Fibroblast of skin of abdomen (primary cell): Measurements from ENCODE around the gene FANCE.

ENCODE experiments used
- DNase-seq: peaks from one replicate; pipeline ENCODE4 v3.0.0-alpha.2; 2013

Gene FANCE

DNA sequence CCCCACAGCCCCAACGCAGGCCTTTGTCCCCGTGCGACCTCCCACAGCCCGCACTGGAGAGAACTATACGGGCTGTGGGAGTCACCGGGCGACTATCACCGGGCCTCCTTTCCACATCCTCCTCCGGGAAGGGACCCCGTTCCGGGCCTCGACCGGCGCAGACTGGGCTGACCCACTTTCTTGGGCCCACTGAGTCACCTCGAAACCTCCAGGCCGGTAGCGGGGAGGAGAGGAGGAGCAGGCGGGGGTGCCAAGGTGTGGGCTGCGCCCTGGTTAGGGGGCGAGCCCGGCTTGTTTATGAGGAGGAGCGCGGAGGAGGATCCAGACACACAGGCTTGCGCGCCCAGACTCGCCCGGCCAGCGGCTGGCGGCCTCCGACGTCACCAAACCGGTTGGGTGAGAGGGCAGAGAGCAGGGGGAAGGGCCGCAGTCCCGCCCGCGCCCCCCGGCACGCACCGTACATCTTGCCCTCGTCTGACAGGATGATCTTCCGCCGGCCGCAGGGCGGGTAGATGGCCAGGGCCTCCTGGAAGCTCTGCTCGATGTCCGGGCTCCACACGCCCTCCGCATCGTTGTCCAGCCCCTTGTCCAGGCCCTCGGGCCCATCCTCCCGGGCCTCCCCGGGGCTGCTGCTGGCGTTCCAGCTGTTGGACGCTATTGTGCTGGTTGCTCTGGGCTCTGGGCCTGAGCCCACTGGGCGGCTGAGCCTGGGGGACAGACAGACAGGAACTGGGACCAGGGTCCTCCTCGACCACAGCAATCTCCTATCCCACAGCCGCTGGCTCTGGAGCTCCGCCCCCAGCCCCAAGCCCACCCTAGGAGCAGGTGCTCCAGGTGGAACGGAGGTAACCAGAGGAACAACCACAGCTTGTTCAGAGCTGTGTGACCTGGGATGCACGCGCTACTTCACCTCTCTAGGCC is 34.1 kb downstream of the FANCE start:
- DNase-seq = no peak

DNA sequence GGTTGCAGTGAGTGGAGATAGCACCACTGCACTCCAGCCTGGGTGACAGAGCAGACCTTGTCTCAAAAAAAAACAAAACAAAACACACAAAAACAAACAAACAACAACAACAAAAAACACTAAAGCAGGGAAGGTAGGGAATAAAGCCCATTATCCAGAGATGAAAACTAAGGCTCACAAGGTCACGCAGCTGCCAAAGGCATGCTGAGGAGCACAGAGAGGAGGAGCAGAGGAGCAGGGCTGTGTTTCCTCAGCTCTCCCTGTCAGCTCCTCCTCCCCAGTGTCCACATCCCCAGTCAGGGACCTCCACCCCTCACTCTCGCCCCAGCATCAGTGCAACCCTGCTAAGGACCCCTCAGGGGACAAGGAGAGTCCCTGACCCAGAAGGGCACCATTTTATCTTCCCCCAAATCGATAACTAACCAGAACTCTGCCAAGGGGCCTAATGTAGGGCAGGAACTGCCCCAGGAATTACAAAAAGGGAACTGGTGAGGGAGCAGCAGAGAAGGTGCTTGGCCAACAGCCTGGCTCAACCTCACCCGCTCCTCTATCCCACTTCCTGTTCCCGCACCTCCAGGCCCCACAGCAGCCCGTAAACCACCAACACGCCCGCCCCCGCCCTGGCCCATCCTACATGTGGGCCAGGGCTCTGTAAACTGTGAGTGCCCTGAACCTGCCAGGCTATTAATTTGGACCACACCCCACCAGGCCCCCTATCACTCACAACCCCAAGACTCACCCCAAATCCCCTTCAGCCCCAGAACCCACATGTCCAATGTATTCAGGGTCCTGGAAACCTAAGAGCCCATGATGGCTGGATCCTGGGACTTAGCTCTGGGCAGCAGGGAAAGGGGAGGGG is 35.7 kb downstream of the FANCE start:
- peak; percentile 58 for DNase-seq

DNA sequence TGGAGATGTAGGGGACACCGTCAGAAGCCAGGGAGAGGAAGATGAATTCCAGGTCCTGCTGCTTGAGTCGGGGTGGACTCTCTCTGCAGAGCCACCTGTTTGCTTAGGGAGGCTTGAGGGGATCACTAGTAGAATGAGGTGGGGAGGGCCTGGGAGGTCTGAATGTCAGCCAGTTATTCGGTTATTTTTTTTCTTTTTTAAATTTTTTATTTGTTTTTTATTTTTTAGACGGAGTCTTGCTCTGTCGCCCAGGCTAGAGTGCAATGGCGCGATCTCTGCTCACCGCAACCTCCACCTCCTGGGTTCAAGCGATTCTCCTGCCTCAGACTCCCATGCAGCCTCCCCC is 36.4 kb downstream of the FANCE start:
- DNase-seq = no peak

DNA sequence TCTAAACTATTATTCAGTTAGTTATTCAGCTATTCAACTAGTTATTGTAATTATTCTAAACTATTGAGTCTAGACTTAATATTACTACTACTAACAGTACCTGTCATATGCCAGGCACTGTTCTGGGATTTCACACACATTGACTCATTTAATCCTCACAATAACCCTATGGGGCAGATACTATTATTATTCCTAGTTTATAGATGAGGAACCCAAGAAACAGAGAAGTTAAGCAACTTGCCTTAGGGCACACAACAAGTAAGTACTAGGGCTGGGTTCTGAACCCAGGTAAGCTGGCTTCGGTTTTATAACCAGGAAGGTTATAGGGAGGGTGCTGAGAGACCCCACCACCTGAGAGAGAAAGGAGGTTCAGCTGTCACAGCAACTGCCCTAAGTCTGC is 36.9 kb downstream of the FANCE start:
- no peak for DNase-seq

DNA sequence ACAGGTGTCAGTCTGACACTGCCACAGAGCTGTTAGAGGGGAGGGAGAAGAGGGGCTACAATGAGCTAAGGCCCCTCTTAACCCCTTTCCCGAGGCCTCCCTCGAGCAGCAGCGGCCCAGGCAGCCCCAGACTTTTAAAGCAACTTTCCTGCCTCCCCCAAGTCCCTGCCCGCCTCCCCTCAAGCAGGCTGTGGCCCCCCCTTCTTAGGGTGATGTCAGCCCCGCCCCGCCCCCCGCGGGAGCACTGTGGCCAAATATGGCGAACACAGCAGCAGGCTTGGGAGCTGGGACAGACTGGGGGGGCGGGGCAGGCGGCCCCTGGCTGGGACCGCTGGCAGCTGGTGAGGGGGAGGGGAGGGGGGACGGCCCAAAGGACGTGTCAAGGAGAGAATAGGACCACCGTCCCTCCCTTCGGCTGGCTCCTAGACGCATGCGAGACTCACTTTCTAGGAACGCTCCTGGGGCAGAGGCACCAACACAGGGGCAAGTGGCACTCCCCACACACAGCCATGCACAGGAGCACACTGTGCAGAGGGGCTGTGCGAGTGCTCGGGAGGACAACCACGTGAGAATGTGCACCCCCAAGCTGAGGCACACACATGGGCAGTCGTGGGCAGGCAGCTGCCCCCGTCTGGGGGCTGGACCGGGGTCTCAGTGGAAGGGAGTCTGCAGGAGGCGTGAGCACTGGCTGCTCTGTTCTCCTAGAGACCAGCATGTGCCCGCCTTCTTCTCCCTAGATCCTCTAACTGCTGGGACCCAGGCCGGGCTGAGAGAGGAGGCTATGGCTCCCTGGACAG is 38.1 kb downstream of the FANCE start:
- peak; percentile 96 for DNase-seq

DNA sequence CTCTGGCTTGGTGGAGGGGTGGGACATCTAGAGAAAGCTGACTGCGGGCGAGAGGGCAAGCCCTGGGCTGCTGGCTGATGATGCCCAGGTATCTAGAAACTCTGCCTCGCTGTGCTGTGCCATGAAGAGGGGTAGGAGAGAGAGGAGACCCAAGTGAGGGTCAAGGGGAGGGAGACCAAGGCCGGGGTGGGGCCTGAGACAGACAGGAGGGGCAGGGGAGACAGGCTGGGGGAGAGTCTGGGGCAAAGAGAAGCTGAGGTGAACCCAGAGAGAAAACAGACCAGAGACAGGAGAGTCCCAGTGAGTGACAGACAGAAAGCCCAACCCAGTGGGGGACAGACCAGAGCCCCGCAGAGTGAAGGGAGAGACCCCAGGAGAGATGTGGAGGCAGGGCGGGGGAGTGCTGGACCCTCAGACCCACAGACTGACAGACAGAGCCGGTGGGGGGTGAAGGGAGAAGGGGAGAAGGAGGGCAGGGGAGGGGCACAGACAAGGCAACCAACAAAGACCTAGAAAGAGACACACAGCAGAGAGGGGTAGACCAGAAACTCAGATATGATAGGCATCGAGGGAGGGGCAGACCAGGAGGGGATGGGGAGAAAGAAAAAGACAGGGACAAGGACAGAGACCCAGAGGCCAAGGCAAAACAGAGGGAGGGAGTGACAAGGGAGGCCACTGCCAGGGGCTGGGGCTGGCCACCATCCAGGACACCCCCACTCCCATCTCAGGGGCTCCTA is 38.9 kb downstream of the FANCE start:
- DNase-seq = no peak

DNA sequence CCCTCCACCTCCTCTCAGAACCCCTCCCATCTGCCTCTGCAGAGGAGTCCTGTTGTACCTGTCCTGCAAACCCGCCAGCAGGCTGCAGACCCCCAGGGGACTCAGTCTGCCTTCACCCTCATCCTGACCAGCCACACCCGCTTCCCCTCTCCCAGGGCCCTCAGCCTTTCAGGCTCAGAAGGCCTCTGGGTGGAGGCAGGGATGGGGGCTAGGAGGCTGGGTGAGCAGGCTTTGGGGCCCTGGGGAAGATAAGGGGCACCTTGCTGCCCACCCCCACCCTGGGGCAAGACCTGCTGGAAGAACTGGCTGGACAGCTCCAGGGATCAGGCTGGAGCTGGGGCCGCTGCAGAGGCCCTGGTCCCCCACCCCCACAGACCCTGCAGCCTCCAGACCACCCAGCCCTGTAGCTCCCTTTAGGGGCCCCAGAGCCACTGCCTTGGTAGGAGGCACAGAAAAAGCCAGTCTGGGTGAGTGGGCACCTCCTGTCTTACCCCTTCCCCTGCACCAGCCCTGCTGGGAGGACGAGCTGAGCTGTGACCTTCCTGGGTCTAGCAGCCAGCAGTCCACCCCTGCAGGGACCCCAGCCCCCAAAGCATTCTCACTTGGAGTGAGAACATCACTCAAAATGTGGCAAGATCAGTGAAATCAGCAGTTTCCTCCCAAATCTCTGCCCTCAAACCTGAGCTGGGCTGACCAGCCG is 39.6 kb downstream of the FANCE start:
- DNase-seq = no peak

DNA sequence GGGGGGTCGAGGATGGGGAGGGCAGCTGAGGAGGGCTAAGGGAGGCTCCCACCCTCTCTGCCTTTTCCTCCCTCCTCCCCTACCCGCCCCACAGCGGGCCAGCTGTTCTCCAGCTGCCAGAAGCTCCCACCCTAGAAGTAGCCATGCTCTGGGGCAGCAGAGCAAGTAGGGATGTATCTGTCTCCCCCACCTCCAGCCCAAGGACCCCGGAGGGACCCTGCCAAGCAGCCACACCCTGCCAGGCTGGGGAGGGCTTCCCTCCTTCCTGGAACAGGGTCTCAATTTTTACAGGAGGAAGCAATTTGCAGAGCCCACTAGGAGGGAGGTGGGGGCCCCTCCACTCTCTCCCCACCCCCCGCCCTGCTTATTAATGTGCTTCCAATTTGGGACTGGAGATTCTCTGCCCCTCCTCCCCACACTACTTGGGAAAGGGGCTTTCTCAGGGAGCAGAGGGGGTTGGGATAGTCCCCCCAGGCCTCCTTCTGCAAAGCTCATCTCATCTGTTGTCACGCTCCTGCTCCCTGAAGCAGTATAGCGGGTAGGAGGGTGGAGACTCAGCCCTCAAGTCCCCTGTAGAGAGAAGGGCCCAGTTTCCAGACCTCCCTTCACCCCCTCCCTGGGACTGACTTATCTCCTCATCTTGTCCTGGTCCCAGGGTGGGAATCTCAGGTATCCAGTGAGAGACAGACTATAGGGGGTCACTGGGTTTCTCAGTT is 40.3 kb downstream of the FANCE start:
- DNase-seq = peak; percentile 57

DNA sequence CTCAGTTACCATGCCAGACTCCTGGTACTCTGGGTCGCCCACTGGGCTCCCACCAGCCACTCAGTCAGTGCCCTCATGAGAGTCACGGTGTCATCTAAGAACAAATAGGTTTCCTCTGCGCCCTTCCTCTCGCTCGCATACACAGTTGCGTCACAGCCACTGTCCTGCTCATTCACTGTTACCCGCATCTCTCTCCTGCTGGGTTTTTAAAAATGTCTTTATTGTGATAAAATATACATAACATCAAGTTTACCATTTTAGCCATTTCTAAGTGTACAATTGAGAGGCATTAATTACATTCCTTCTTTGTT is 40.8 kb downstream of the FANCE start:
- DNase-seq = no peak

DNA sequence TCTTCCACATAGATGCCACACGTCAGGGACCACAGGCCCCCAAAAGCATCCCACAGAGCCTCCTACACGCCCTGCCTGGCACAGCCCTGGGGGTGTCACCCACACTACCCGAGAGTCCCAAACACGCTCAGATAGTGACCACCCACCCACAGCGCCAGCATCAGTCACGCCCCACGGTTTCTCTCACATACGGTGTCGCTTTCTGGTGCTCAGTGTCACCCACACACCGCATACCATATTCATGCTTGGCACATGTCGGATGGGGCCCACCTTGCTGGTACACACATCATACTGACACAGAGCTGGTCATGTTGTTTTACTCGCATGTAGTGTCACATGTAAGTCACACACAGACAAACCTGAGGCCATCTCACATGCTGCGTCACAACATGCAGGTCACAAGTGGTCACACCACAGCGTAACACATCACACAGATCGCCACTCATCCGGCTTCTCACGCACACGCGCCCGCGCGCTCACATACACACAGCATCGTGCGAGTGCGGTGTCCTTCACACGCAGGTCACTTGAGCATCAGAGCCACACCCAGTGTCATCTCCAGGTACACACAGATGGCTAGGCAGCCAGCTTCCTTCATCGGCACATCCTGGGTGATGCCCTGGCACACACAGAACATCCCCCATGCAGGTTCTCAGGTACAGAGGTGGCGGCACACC is 41.3 kb downstream of the FANCE start:
- DNase-seq = no peak

DNA sequence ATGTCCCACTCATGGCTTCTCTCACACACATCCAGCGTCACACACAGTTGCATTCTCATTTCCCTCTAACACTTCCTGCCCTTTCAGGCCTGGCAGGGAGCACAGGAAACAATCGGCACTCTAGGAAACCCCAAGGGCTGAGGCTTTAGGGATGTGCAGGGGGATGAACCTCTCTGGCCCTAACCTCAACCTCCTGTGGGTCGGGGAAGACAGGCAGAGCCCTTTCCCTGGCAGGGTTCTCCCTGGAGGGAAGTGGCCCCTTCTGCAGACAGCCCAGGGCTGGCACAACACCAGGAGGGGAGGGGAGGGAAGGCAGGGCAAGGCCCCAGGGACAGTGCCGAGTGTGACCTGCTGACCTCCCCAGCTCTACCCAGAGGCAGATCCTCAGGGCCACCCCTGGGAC is 42.0 kb downstream of the FANCE start:
- no peak for DNase-seq

DNA sequence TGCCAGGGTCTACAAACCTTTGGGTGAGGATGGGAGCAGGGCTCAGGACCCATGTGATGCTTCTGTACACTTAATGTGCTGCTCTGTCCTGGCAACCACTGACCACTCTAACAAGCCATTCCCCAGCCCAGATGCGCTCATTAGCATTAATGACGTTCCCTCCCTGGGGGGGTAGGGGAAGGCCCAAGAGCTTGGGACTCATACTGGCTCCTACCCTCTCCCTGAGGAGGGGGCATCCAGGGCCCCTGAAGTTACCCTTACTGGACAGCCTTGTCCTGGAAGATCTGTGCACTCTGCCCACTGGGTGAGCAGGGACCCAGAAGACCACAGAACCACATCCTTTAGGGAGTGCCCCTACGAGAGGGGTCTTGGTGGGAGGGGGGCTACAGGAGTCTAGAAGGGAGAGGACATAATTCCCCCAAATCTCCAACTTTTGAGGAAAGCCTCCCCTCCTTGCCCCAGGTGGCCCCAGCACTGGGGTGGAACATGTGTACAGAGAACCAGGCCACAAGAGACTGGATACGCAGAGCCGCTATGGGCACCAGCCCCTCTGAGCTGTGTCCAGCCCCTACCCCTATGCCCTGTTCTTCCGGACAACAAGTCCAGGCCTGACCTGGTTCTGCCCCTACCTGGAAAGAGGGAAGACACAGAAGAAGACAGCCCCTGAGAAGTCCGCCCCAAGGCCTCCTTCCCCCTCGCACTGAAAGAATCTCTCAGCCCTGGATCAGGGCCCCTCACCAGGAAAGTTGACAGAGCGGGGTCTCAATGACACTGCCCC is 43.3 kb downstream of the FANCE start:
- DNase-seq = no peak

DNA sequence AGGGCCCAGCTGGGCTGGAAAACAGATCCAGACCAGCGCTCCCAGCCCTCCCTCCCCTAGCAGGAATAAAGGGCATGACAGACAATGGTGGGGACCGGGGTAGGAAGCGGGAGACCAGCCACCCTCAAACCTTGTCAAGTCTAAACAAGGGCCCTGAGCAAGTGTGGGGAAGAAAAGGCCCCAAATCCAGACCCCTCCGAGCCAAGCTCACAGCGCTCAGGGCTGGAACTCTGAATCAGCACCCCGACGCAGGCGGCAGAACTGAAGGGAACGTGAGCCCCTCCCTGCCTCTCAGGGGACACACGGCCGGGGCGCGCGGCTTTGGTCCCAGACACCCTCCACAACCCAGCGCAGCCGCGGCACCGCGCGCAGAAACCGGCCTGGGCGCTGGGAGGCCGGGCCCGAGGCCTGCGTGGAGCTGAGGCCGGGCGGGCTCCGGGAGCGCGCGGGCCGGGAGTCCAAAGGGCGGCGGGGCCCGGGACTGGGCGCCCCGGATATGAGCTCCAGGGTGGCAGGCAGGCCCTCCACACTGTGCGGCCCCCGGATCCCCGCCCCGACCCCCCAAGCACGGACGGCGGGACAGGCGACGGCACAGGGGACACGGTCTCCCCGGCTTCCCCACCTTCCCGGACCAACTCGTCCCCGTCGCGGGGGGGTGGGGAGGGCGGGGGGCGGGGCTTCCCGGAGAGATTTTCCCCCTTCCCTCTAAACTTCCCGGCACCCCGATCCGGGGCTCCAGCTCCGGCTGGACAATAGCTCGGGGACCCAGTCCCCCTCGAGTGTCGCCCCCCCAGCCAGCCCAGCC is 44.1 kb downstream of the FANCE start:
- no peak for DNase-seq

DNA sequence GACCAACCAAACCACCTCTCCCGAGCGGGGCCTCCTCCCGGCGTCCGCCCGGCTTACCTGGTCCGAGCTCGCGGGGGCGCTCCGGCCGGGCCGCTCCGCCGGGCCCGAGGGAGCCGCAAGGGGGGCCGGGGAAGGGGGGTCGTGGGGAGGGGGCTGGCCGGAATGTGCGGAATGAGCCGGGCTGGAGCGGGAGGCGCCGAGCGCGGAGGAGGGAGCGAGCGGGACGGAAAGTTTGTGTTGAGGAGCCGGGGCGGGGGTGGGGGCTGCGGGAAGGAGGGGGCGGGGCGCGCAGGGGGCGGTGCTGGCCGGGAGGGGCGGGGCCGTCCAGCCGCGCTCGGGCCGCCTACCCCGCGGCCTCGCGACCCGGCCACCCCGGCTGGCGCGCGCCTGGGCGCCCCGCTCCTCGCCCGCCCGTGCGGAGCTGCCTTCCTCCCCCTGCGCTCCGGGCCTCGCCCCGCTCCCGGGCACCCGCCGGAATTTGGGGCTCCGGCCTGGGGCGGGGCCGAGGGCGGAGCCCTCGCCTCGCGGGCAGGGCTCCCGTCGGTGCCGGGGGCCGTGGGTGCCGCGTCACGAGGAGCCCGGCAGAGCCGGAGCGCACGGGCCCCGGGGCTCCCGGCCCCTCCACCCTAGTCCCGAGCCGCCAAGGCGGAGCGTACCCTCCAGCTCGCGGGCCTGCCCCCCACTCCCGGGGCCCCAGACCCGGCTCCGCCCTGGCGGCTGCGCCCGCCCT is 44.9 kb downstream of the FANCE start, which contains the start of gene TEAD3:
Gene TEAD3 (minus strand): TSS at position 239 of the 730 bp plus-strand sequence.
- DNase-seq = peak; percentile 84

DNA sequence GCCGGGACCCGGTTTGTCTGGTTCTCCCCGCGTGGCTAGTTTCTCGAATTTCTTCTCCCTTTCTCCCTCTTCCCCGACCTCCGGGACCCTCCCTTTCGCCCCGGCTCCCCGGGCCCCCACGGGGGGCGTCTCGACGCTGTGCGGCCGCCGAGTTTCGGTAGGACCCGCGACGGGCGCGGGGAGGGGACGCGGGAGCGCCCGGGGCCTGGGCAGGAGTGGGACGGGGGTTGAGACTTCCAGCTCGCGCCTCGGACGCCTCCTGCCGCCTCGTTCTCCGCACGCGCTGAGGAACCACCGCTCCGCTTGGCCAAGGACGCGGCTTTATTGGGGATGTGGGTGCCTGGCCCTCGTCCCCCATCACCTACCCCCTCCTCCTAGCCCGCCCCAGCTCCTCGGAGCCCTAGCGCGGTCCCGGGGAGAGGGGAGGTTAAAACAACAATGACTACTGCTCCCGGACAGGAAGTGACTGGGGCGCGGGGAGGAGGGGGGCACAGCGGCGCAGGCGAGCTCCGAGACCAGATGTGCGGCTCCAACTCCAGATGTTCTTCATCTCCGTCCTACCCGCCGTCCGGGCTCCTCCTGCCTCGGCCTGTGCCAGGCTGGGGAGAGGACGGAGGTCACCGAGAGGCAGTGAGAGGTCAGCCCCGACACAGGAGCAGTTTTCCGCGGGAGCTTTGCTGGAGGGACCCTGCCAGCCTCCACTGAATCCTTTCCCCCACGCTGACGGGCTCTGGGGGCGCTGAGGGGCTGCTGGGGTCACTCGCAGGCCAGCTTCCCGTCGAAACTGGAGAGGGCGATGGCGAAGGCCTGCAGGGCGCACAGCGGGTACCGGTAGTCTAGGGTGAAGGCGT is 45.7 kb downstream of the FANCE start:
- DNase-seq = peak; percentile 84

DNA sequence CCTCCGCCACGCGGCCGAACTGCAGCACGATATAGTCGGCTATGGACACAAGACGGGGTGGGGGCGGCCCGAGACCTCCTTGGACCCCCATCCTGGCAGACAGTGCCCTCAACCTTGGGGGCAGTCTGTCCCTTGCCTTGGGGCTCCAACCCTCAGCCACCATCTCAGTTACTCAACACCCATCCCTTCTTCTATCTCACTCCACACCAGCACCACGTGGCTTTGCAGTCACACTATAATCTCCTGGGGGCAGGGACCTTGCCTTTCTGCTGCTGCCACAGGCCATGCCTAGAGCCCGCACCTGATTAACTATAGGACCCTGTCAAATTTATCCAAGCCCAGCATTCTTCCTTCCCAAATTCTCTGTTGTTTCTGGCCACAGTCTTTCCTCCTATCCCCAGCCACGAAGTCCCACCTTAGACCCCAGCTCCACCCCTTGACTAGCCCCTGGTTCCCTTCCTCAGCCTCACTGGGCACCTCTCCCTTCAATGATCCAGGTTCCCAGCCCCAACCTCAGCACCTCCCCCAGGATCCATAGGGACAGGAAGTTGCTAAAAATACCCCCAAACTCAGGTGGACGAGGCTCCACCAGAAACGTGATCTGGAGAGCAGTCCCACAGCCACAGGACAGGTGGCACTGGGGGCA is 46.4 kb downstream of the FANCE start:
- no peak for DNase-seq
